GM12878 (cell line): ENCODE measurements around the gene NRP2. TPM values are rescaled to one million over a fixed set of nuclear protein-coding genes. Genes with fewer than 3 reads are reported as not detected.

Experiments
- ATAC-seq: fragments of 200-7000 bp; cut with Tn5 transposase; 3 replicates; pipeline ENCODE4 v1.9.1; 2020; ENCODE audit warnings: mild to moderate bottlenecking, moderate library complexity
- BruUV-seq: library from RNA; stranded (reverse); fragments of 400-500 nt; replicated peaks from 2 replicates; lab custom pipeline; 2021; lab: Mats Ljungman, UMichigan
- CTCF ChIA-PET: fragments of 300-600 bp; sonication (Branson Sonifier 250); formaldehyde crosslinking; extraction: SDS; loops from one replicate; lab custom pipeline; 2021; ENCODE audit warnings: inconsistent platforms; lab: Yijun Ruan, JAX
- POLR2A ChIA-PET: fragments of 350-600 bp; formaldehyde crosslinking; extraction: SDS; loops from one replicate; lab custom pipeline; 2021; ENCODE audit warnings: inconsistent platforms; lab: Charles Lee
- RAD21 ChIA-PET: fragments of 300-600 bp; sonication (Branson Sonifier 250); formaldehyde crosslinking; loops from one replicate; lab custom pipeline; 2023; ENCODE audit warnings: antibody characterized with exemption; ENCODE audit not compliant: unreplicated experiment; lab: Charles Lee
- SMC1A ChIA-PET: fragments of 300-600 bp; sonication (Branson Sonifier 250); formaldehyde crosslinking; loops from one replicate; lab custom pipeline; 2023; ENCODE audit not compliant: unreplicated experiment, uncharacterized antibody; lab: Charles Lee
- DNase-seq: peaks from one replicate; pipeline ENCODE4 v3.0.0-alpha.2; 2011; ENCODE audit warnings: low read depth, low spot score
- FAIRE-seq: peaks from 3 replicates; lab custom pipeline; 2011; peaks lifted over from hg19 to GRCh38; lab: Jason Lieb, UNC
- H2AFZ ChIP-seq: 2 replicates; pipeline ENCODE4 v1.6.0; 2011; ENCODE audit warnings: low read depth, low read length, control low read depth; ENCODE audit not compliant: control insufficient read depth
- H3K27ac ChIP-seq: 2 replicates; pipeline ENCODE4 v1.5.1; 2011; ENCODE audit warnings: control low read depth; ENCODE audit not compliant: control insufficient read depth, insufficient read depth
- H3K27me3 ChIP-seq, 2 experiments: replicated peaks in 1 of 2; 2 replicates each; pipeline versions ENCODE4 v1.6.0 to v1.6.1; 2011; ENCODE audit warnings: low read length in 1 of 2; ENCODE audit not compliant: control insufficient read depth in 2 of 2, insufficient read depth in 2 of 2
- H3K36me3 ChIP-seq, 2 experiments: 2 replicates each; pipeline ENCODE4 v1.5.1; 2011; ENCODE audit warnings: low read length in 1 of 2; ENCODE audit not compliant: control insufficient read depth in 2 of 2, insufficient read depth in 2 of 2
- H3K4me1 ChIP-seq: 2 replicates; pipeline ENCODE4 v1.6.1; 2011; ENCODE audit warnings: mild to moderate bottlenecking, low read length, moderate library complexity, mixed read lengths; ENCODE audit not compliant: control insufficient read depth, insufficient read depth
- H3K4me2 ChIP-seq: 2 replicates; pipeline ENCODE4 v1.6.0; 2011; ENCODE audit warnings: control low read depth; ENCODE audit not compliant: control insufficient read depth, insufficient read depth
- H3K4me3 ChIP-seq: fragments of 200-600 bp; sonication (generic); 2 replicates; pipeline ENCODE4 v1.5.1; 2016
- H3K79me2 ChIP-seq: 2 replicates; pipeline ENCODE4 v1.6.0; 2011; ENCODE audit warnings: low read length; ENCODE audit not compliant: control insufficient read depth, insufficient read depth
- H3K9ac ChIP-seq: 2 replicates; pipeline ENCODE4 v1.8.0; 2011; ENCODE audit warnings: low read length, control low read depth, mixed read lengths; ENCODE audit not compliant: control insufficient read depth, insufficient read depth
- H3K9me3 ChIP-seq: replicated peaks from 3 replicates; pipeline ENCODE4 v1.5.1; 2011; ENCODE audit warnings: mild to moderate bottlenecking, low read length; ENCODE audit not compliant: control insufficient read depth, insufficient read depth
- H4K20me1 ChIP-seq: 2 replicates; pipeline ENCODE4 v1.6.0; 2011; ENCODE audit not compliant: control insufficient read depth, insufficient read depth
- ATF7 ChIP-seq: fragments of 450-650 bp; IDR thresholded peaks from 2 replicates; pipeline ENCODE4 v1.6.1; 2016; ENCODE audit warnings: low read depth, mild to moderate bottlenecking
- JUNB ChIP-seq: IDR thresholded peaks from 2 replicates; pipeline ENCODE4 v1.6.1; 2016; ENCODE audit warnings: antibody characterized with exemption, mild to moderate bottlenecking
- LARP7 ChIP-seq: fragments of 450-650 bp; IDR thresholded peaks from 2 replicates; pipeline ENCODE4 v1.6.1; 2017; ENCODE audit warnings: mild to moderate bottlenecking
- PAX8 ChIP-seq: fragments of 450-650 bp; IDR thresholded peaks from 2 replicates; pipeline ENCODE4 v1.6.1; 2017; ENCODE audit warnings: mild to moderate bottlenecking, moderate library complexity
- RB1 ChIP-seq: fragments of 450-650 bp; formaldehyde crosslinking; IDR thresholded peaks from 2 replicates; pipeline ENCODE4 v1.6.1; 2017; ENCODE audit warnings: mild to moderate bottlenecking, borderline replicate concordance
- RFX5 ChIP-seq: IDR thresholded peaks from 2 replicates; pipeline ENCODE4 v1.6.1; 2011; ENCODE audit warnings: low read depth, low read length, improper control_type of control experiment
- SMC3 ChIP-seq: IDR thresholded peaks from 2 replicates; pipeline ENCODE4 v1.6.1; 2011; ENCODE audit warnings: low read length, improper control_type of control experiment, borderline replicate concordance
- SPI1 ChIP-seq: IDR thresholded peaks from 2 replicates; pipeline ENCODE4 v1.6.1; 2011; ENCODE audit warnings: low read depth, mild to moderate bottlenecking, low read length, moderate library complexity, borderline replicate concordance; ENCODE audit not compliant: insufficient read depth
- STAT1 ChIP-seq: fragments of 450-650 bp; conservative IDR thresholded peaks from 2 replicates; pipeline ENCODE4 v1.6.1; 2014; ENCODE audit warnings: antibody characterized with exemption, mild to moderate bottlenecking
- SUPT20H ChIP-seq: IDR thresholded peaks from 2 replicates; pipeline ENCODE4 v1.6.1; 2011; ENCODE audit warnings: low read depth, mild to moderate bottlenecking, low read length, moderate library complexity, borderline replicate concordance; ENCODE audit not compliant: control insufficient read depth
- SUZ12 ChIP-seq: fragments of 200-600 bp; sonication (generic); IDR thresholded peaks from one replicate; pipeline ENCODE4 v1.6.1; 2018; ENCODE audit warnings: antibody characterized with exemption, mild to moderate bottlenecking; ENCODE audit not compliant: unreplicated experiment
- TBL1XR1 ChIP-seq: IDR thresholded peaks from 2 replicates; pipeline ENCODE4 v1.6.1; 2012; ENCODE audit warnings: low read depth, low read length, improper control_type of control experiment
- YBX1 ChIP-seq: fragments of 450-650 bp; IDR thresholded peaks from 2 replicates; pipeline ENCODE4 v1.6.1; 2016; ENCODE audit warnings: antibody characterized with exemption
- ZNF207 ChIP-seq: fragments of 450-650 bp; IDR thresholded peaks from 2 replicates; pipeline ENCODE4 v1.6.1; 2014; ENCODE audit warnings: antibody characterized with exemption, mild to moderate bottlenecking, borderline replicate concordance
- ZNF217 ChIP-seq: fragments of 450-650 bp; IDR thresholded peaks from 2 replicates; pipeline ENCODE4 v1.6.1; 2017; ENCODE audit warnings: antibody characterized with exemption, mild to moderate bottlenecking
- WGBS: methylation state at CpG from one replicate; pipeline ENCODE4 v1.1.6; 2016; ENCODE audit warnings: low lambda C conversion rate; ENCODE audit not compliant: insufficient replicate concordance, insufficient coverage; ENCODE audit errors: missing lambda C conversion rate; 5-methylcytosine and 5-hydroxymethylcytosine counted together
- in situ Hi-C: fragments of 300-500 bp; cut with MboI; formaldehyde crosslinking; loops from 9 replicates; pipeline ENCODE4 v1.14.3; 2018; ENCODE audit warnings: mixed read lengths
- intact Hi-C: fragments of 100-400 bp; cut with micrococcal nuclease; formaldehyde crosslinking; loops from one replicate; pipeline ENCODE4 v1.14.2; 2022; ENCODE audit not compliant: unreplicated experiment
- polyA plus RNA-seq, 11 experiments: library from polyadenylated mRNA; depleted of rRNA in 4 of 11; unstranded in 6 of 11; stranded (reverse) in 5 of 11; fragments of >200 nt; fragmentation: Nextera tagmentation in 4 of 11; fragmentation: Illumina TruSeq in 1 of 11; extraction: Ambion mirVana in 4 of 11; extraction: Trizol in 1 of 11; gene quantifications; 1 replicate in 1 of 11; 2 replicates in 10 of 11; pipeline versions ENCODE4 v1.2.1 to v1.2.3, GENCODE V29; 2011 to 2016; ENCODE audit warnings: inconsistent platforms in 2 of 11, missing spikeins in 2 of 11, low read depth in 1 of 11
- total RNA-seq, 4 experiments: library from RNA; depleted of rRNA in 3 of 4; stranded (reverse); fragments of >200 nt in 3 of 4; fragmentation: Illumina TruSeq in 1 of 4; extraction: Trizol in 1 of 4; gene quantifications; 2 replicates each; pipeline versions ENCODE4 v1.2.1 to v1.2.3, GENCODE V29; 2013 to 2021
- TF ChIP-seq, protein P1 (sequence below): fragments of 450-650 bp; IDR thresholded peaks from 2 replicates; pipeline ENCODE4 v1.6.1; 2017; ENCODE audit warnings: borderline replicate concordance
- TF ChIP-seq, protein P2 (sequence below): fragments of 450-650 bp; IDR thresholded peaks from 2 replicates; pipeline ENCODE4 v1.6.1; 2016; ENCODE audit warnings: mild to moderate bottlenecking, moderate library complexity, borderline replicate concordance
- TF ChIP-seq, protein P3 (sequence below): IDR thresholded peaks from 2 replicates; pipeline ENCODE4 v1.6.1; 2011; ENCODE audit warnings: low read depth, mild to moderate bottlenecking, low read length, moderate library complexity, borderline replicate concordance; ENCODE audit errors: extremely low read depth

The NRP2 gene
- total and polyA plus RNA-seq, 10 of the 15 experiments (the other 5 are each of a cell fraction or from before 2014, with no cell fraction given): 0.06 to 1.2 (median 0.46) TPM

DNA sequence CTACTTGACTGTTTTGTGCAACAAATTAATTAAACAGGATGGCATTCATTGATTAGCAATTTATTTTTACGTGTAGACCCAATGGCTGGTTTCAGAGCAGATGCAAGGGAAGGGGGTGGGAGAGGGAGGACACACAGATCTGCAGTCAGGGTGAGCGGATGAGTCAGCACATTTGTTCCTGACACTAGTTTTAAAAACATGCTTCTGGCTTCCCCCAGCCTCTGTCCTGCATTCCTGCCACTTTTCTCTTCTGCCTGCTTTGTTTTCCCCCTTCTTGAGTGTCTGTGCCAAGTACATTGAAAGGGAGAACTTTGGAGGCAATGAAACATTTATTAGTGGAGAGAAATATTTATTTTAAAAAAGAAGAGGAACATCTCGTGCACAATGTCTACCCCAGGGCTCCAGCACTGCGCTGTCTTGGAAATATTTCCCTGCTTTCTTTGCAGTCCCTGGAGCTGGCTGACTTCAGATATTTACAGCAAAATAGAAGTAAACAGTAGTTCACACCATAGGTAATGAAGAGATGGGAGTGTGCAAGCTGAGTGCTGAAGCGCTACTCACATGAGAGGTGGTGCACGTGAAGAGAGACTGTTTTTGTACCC, 52.2 kb downstream of the NRP2 start:
- Histone ChIP-seq H3K4me2 (no peak overlapping the region), H3K27ac (no peak overlapping the region), H4K20me1 (no peaks in the 10 kb centered on the region), H3K4me1 (peaks cover 5% of the 10 kb centered on the region; the same call in 1 of the 2 replicates), H3K36me3 (no peaks in the 10 kb centered on the region), H3K9ac (no peak overlapping the region), H3K4me3 (no peak overlapping the region), H3K79me2 (no peaks in the 10 kb centered on the region), H2AFZ (no peak overlapping the region), H3K9me3 (no peaks in the 10 kb centered on the region), H3K27me3 (no peaks in the 10 kb centered on the region)
- in situ Hi-C loops (no loop called here), intact Hi-C loops (no loop called here)
- no TSS peak for BruUV-seq
- TF ChIP-seq LARP7 (no peak), SUPT20H (no peak), ZNF217 (no peak), JUNB (no peak), SUZ12 (no peak), YBX1 (no peak), ZNF207 (no peak), RB1 (no peak), ATF7 (no peak), STAT1 (no peak), SPI1 (no peak), RFX5 (no peak), SMC3 (no peak), PAX8 (no peak), TBL1XR1 (no peak)
- TF ChIP-seq, protein P1, sequence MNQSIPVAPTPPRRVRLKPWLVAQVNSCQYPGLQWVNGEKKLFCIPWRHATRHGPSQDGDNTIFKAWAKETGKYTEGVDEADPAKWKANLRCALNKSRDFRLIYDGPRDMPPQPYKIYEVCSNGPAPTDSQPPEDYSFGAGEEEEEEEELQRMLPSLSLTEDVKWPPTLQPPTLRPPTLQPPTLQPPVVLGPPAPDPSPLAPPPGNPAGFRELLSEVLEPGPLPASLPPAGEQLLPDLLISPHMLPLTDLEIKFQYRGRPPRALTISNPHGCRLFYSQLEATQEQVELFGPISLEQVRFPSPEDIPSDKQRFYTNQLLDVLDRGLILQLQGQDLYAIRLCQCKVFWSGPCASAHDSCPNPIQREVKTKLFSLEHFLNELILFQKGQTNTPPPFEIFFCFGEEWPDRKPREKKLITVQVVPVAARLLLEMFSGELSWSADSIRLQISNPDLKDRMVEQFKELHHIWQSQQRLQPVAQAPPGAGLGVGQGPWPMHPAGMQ: no peak
- TF ChIP-seq, protein P2, sequence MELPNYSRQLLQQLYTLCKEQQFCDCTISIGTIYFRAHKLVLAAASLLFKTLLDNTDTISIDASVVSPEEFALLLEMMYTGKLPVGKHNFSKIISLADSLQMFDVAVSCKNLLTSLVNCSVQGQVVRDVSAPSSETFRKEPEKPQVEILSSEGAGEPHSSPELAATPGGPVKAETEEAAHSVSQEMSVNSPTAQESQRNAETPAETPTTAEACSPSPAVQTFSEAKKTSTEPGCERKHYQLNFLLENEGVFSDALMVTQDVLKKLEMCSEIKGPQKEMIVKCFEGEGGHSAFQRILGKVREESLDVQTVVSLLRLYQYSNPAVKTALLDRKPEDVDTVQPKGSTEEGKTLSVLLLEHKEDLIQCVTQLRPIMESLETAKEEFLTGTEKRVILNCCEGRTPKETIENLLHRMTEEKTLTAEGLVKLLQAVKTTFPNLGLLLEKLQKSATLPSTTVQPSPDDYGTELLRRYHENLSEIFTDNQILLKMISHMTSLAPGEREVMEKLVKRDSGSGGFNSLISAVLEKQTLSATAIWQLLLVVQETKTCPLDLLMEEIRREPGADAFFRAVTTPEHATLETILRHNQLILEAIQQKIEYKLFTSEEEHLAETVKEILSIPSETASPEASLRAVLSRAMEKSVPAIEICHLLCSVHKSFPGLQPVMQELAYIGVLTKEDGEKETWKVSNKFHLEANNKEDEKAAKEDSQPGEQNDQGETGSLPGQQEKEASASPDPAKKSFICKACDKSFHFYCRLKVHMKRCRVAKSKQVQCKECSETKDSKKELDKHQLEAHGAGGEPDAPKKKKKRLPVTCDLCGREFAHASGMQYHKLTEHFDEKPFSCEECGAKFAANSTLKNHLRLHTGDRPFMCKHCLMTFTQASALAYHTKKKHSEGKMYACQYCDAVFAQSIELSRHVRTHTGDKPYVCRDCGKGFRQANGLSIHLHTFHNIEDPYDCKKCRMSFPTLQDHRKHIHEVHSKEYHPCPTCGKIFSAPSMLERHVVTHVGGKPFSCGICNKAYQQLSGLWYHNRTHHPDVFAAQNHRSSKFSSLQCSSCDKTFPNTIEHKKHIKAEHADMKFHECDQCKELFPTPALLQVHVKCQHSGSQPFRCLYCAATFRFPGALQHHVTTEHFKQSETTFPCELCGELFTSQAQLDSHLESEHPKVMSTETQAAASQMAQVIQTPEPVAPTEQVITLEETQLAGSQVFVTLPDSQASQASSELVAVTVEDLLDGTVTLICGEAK: no peak
- TF ChIP-seq, protein P3, sequence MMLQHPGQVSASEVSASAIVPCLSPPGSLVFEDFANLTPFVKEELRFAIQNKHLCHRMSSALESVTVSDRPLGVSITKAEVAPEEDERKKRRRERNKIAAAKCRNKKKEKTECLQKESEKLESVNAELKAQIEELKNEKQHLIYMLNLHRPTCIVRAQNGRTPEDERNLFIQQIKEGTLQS: no peak
- DNase-seq: no peak
- ChIA-PET POLR2A (no interaction called here), SMC1A (no interaction called here), RAD21 (no interaction called here), CTCF (no interaction called here)
- FAIRE-seq: no peak
- 63% methylated on average over 6 of the region's 6 CpGs for WGBS
- no peak for ATAC-seq
